Measurements from ENCODE around the gene HRH4. TPM values are rescaled to one million over a fixed set of nuclear protein-coding genes. Genes with fewer than 3 reads are reported as not detected.

The HRH4 gene
- total and polyA plus RNA-seq, 8 donors, result 0.03 to 0.37 TPM; not detected in 6

- H3K4me1 ChIP-seq, result no peaks in the 10 kb centered on the region
- no peak for DNase-seq
- intact Hi-C loops (cut with DNase I; ENCODE audit: low total_unique reads), result no loop called here
- TF ChIP-seq POLR2AphosphoS5 (IDR thresholded peaks at IDR 0.05) (no peak), CTCF (IDR thresholded peaks at IDR 0.05) (no peak), POLR2A (IDR thresholded peaks at IDR 0.05) (no peak), EP300 (IDR thresholded peaks at IDR 0.05) (no peak)
- H3K27me3 ChIP-seq, result no peaks in the 10 kb centered on the region
- H3K9me3 ChIP-seq, result no peaks in the 10 kb centered on the region
- H3K36me3 ChIP-seq, result no peaks in the 10 kb centered on the region
- no peak overlapping the region for H3K4me3 ChIP-seq
- no peak overlapping the region for H3K27ac ChIP-seq
- WGBS, 5 donors, result 82 to 95% (median 85%) methylated on average over 3 of the region's 3 CpGs
These were observed 55.8 kb downstream of the HRH4 start for GRCh38 chr18:24516261-24516660.

- no peak for TF ChIP-seq EP300 (IDR thresholded peaks at IDR 0.05)
- no peak for TF ChIP-seq POLR2A (IDR thresholded peaks at IDR 0.05)
- no peak for TF ChIP-seq CTCF (IDR thresholded peaks at IDR 0.05)
- TF ChIP-seq POLR2AphosphoS5 (IDR thresholded peaks at IDR 0.05), result no peak
- Histone ChIP-seq H3K27ac (no peak overlapping the region), H3K36me3 (no peaks in the 10 kb centered on the region), H3K4me3 (no peak overlapping the region), H3K4me1 (no peaks in the 10 kb centered on the region), H3K9me3 (no peaks in the 10 kb centered on the region), H3K27me3 (no peaks in the 10 kb centered on the region)
- intact Hi-C loops (cut with DNase I; ENCODE audit: low total_unique reads), result no loop called here
- 92 to 97% (median 94%) methylated on average over 8 of the region's 8 CpGs for WGBS, 5 donors
- DNase-seq, result no peak
These were observed 57.1 kb downstream of the HRH4 start for GRCh38 chr18:24517554-24517953.

GRCh38 chr18:24518596-24518995, 58.2 kb downstream of the HRH4 start:
- no peak overlapping the region for H3K4me3 ChIP-seq
- DNase-seq, result no peak
- intact Hi-C loops (cut with DNase I; ENCODE audit: low total_unique reads), result no loop called here
- no peaks in the 10 kb centered on the region for H3K27me3 ChIP-seq
- no peak for TF ChIP-seq POLR2A (IDR thresholded peaks at IDR 0.05)
- TF ChIP-seq CTCF (IDR thresholded peaks at IDR 0.05), result no peak
- no peak for TF ChIP-seq EP300 (IDR thresholded peaks at IDR 0.05)
- no peak for TF ChIP-seq POLR2AphosphoS5 (IDR thresholded peaks at IDR 0.05)
- H3K36me3 ChIP-seq, result no peaks in the 10 kb centered on the region
- WGBS, 5 donors, result 85 to 93% (median 89%) methylated on average over 14 of the region's 14 CpGs
- no peaks in the 10 kb centered on the region for H3K4me1 ChIP-seq
- no peaks in the 10 kb centered on the region for H3K9me3 ChIP-seq
- H3K27ac ChIP-seq, result no peak overlapping the region

Small RNA genes within 50 kb of the gene (small RNA-seq; reads per million reads assigned to genes)
- 0 reads per million in 4 donors for gene RF00019

Other genes starting within 250 kb of the HRH4 start
- 100 to 1,000 TPM in 2 of 5 donors, 10 to 100 TPM in 3; 32.2 to 129 (median 45.8) TPM for gene OSBPL1A, start 62.8 kb upstream of the HRH4 start, total RNA-seq
- gene OSBPL1A, start 62.8 kb upstream of the HRH4 start, polyA plus RNA-seq, result 10 to 100 TPM; 13.6 to 29.9 (median 14.7) TPM
- gene IMPACT, start 34.0 kb upstream of the HRH4 start, total RNA-seq, result 10 to 100 TPM in 3 of 5 donors, 1 to 10 TPM in 2; 4.6 to 33.0 (median 10.9) TPM
- gene IMPACT, start 34.0 kb upstream of the HRH4 start, polyA plus RNA-seq, result 10 to 100 TPM; 10.7 to 18.9 (median 15.2) TPM